Measurements from ENCODE around the gene TLK2. TPM values are rescaled to one million over a fixed set of nuclear protein-coding genes. Genes with fewer than 3 reads are reported as not detected.
"Not testable (repeated sequence)": the region's sequence is repeated elsewhere in the genome, so short reads cannot be mapped to it uniquely, and the experiment has no call there.

Gene TLK2
- total and polyA plus RNA-seq, 5 donors from 2014 or later = 6.9 to 89.5 (median 10.6) TPM

DNA sequence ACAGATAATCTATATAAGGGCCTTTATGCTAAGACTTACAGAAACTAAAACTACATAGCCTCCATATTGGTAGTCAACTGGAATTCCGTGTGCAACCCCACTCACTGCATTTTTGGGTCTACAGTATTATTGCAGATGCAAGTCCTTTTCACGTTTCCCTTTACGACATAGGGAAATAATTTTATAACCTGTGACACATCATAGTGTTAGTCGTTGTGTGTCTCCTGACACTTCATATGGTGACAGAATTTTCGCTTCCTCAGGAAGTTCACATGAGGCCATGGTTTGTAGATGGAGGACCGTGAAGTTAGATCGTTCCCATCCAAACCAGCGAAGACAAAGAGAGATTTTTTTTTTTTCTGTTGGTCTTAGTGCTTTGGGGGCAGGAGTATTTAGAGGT, 133.1 kb downstream of the TLK2 start:
- Histone ChIP-seq H3K36me3 (ENCODE audit: control insufficient read depth, insufficient read depth, low read length) (peaks cover 74% of the 10 kb centered on the region), H3K27ac (ENCODE audit: insufficient read depth, low read length, poor library complexity, severe bottlenecking) (no peak overlapping the region), H3K4me1 (ENCODE audit: control insufficient read depth, insufficient read depth, low read length, poor library complexity, severe bottlenecking) (no peaks in the 10 kb centered on the region), H3K4me3 (ENCODE audit: low read depth, low read length) (peak overlapping the region; percentile 20), H3K9me3 (ENCODE audit: control insufficient read depth in 2 of 2, low read length in 2 of 2) (no peaks in the 10 kb centered on the region), H3K27me3 (ENCODE audit: control insufficient read depth, insufficient read depth, low read length) (no peaks in the 10 kb centered on the region)
- peaks cover 5 to 18% (median 6%) of the 10 kb centered on the region in 4 donors for H3K4me1 Mint-ChIP-seq
- peak overlapping the region in 1 of 4 donors; percentile 24 for H3K4me3 Mint-ChIP-seq
- peak overlapping the region in 2 of 3 donors; percentile 2 to 32 for H3K27ac Mint-ChIP-seq
- ATAC-seq (ENCODE audit: low read depth in 2 of 2) (no peak), DNase-seq (no peak)
- H3K36me3 Mint-ChIP-seq = peaks cover 52% of the 10 kb centered on the region
- no peaks in the 10 kb centered on the region for H3K27me3 Mint-ChIP-seq
- H3K9me3 Mint-ChIP-seq = no peaks in the 10 kb centered on the region

DNA sequence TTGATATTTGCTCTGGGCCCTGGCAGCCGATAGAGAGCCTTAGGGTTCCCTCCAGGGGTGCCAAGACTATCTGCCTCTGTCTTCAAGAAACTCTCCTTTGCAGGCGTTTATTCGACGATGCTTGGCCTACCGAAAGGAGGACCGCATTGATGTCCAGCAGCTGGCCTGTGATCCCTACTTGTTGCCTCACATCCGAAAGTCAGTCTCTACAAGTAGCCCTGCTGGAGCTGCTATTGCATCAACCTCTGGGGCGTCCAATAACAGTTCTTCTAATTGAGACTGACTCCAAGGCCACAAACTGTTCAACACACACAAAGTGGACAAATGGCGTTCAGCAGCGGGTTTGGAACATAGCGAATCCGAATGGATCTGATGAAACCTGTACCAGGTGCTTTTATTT, 133.7 kb downstream of the TLK2 start:
- not testable (repeated sequence) for H3K4me3 Mint-ChIP-seq; ATAC-seq (ENCODE audit: low read depth in 2 of 2); H3K27me3 Mint-ChIP-seq; H3K9me3 ChIP-seq (ENCODE audit: control insufficient read depth in 2 of 2, low read length in 2 of 2); H3K4me3 ChIP-seq (ENCODE audit: low read depth, low read length); H3K9me3 Mint-ChIP-seq; H3K27ac ChIP-seq (ENCODE audit: insufficient read depth, low read length, poor library complexity, severe bottlenecking); H3K27me3 ChIP-seq (ENCODE audit: control insufficient read depth, insufficient read depth, low read length); DNase-seq; H3K4me1 ChIP-seq (ENCODE audit: control insufficient read depth, insufficient read depth, low read length, poor library complexity, severe bottlenecking)
- peaks cover 69% of the 10 kb centered on the region for H3K36me3 ChIP-seq (ENCODE audit: control insufficient read depth, insufficient read depth, low read length)
- peaks cover 49% of the 10 kb centered on the region for H3K36me3 Mint-ChIP-seq
- H3K27ac Mint-ChIP-seq = peak overlapping the region in 1 of 3 donors; percentile 2
- peaks cover 5 to 18% (median 6%) of the 10 kb centered on the region in 4 donors for H3K4me1 Mint-ChIP-seq

DNA sequence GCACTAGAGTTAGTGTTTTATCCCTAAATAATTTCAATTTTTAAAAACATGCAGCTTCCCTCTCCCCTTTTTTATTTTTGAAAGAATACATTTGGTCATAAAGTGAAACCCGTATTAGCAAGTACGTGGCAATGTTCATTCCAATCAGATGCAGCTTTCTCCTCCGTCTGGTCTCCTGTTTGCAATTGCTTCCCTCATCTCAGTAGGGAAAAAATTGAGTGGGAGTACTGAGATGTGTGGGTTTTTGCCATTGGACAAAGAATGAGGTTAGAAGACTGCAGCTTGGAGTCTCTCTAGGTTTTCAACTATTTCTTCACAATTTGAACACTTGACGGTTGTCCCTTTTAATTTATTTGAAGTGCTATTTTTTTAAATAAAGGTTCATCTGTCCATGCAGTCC, 134.5 kb downstream of the TLK2 start:
- H3K27me3 ChIP-seq (ENCODE audit: control insufficient read depth, insufficient read depth, low read length); H3K4me1 ChIP-seq (ENCODE audit: control insufficient read depth, insufficient read depth, low read length, poor library complexity, severe bottlenecking); H3K9me3 ChIP-seq (ENCODE audit: control insufficient read depth in 2 of 2, low read length in 2 of 2); H3K4me3 Mint-ChIP-seq; DNase-seq; ATAC-seq (ENCODE audit: low read depth in 2 of 2); H3K9me3 Mint-ChIP-seq; H3K27me3 Mint-ChIP-seq; H3K27ac Mint-ChIP-seq; H3K27ac ChIP-seq (ENCODE audit: insufficient read depth, low read length, poor library complexity, severe bottlenecking); H3K4me3 ChIP-seq (ENCODE audit: low read depth, low read length): not testable (repeated sequence)
- H3K36me3 ChIP-seq (ENCODE audit: control insufficient read depth, insufficient read depth, low read length) = peaks cover 61% of the 10 kb centered on the region
- H3K4me1 Mint-ChIP-seq = peaks cover 5 to 18% (median 6%) of the 10 kb centered on the region in 4 donors
- peaks cover 41% of the 10 kb centered on the region for H3K36me3 Mint-ChIP-seq

DNA sequence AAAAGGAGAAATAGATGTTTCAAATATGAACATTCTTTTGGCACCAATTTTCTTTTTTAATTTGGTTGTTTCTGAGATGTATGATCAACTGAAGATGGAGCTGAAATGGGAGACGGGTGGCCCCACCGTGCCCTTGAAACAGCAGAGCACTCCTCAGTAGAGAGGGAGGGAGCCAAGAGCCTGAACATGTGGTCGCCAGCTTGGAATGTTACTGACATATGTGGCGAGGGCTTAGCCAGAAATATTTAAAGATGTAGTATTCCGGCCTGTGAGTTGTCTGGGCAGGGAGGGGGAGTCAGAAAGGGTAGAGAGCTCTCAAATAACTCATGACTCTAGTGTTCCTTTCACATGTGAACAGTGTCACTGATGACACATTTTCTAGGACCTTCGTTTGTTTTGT, 135.5 kb downstream of the TLK2 start:
- Mint-ChIP-seq H3K4me1 (peaks cover 5 to 18% (median 6%) of the 10 kb centered on the region in 4 donors), H3K9me3 (no peaks in the 10 kb centered on the region), H3K27me3 (no peaks in the 10 kb centered on the region), H3K36me3 (peaks cover 36% of the 10 kb centered on the region), H3K4me3 (no peak overlapping the region), H3K27ac (no peak overlapping the region)
- Histone ChIP-seq H3K27ac (ENCODE audit: insufficient read depth, low read length, poor library complexity, severe bottlenecking) (no peak overlapping the region), H3K4me1 (ENCODE audit: control insufficient read depth, insufficient read depth, low read length, poor library complexity, severe bottlenecking) (no peaks in the 10 kb centered on the region), H3K9me3 (ENCODE audit: control insufficient read depth in 2 of 2, low read length in 2 of 2) (no peaks in the 10 kb centered on the region), H3K4me3 (ENCODE audit: low read depth, low read length) (no peak overlapping the region), H3K36me3 (ENCODE audit: control insufficient read depth, insufficient read depth, low read length) (peaks cover 50% of the 10 kb centered on the region), H3K27me3 (ENCODE audit: control insufficient read depth, insufficient read depth, low read length) (no peaks in the 10 kb centered on the region)
- ATAC-seq (ENCODE audit: low read depth in 2 of 2) = no peak
- DNase-seq = no peak

DNA sequence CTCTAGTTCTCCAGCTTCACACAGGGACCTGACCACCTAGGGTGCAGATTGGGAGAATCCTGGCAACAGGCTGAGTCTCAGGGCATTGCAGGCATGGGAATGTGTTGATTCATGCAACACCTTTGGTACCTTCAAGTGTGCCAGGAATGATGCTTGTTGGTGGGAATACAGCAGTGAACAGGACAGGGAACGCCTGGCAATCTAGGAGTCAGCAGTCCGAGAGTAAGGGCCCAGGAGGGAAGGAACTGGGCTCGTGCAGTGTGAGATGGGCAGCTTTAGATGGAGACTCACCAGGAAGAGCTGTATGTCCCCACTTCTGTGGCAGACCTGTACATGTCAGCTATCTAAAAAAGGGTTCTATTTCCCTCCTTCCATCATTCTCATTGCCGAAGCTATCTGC, 136.9 kb downstream of the TLK2 start:
- H3K27ac Mint-ChIP-seq = peak overlapping the region in 1 of 3 donors; percentile 61
- ATAC-seq (ENCODE audit: low read depth in 2 of 2) (no peak), DNase-seq (no peak)
- Histone ChIP-seq H3K27ac (ENCODE audit: insufficient read depth, low read length, poor library complexity, severe bottlenecking) (no peak overlapping the region), H3K36me3 (ENCODE audit: control insufficient read depth, insufficient read depth, low read length) (peaks cover 38% of the 10 kb centered on the region), H3K4me1 (ENCODE audit: control insufficient read depth, insufficient read depth, low read length, poor library complexity, severe bottlenecking) (no peaks in the 10 kb centered on the region), H3K9me3 (ENCODE audit: control insufficient read depth in 2 of 2, low read length in 2 of 2) (no peaks in the 10 kb centered on the region), H3K4me3 (ENCODE audit: low read depth, low read length) (no peak overlapping the region), H3K27me3 (ENCODE audit: control insufficient read depth, insufficient read depth, low read length) (no peaks in the 10 kb centered on the region)
- no peaks in the 10 kb centered on the region for H3K9me3 Mint-ChIP-seq
- no peaks in the 10 kb centered on the region for H3K27me3 Mint-ChIP-seq
- peaks cover under 1 to 14% (median 5%) of the 10 kb centered on the region in 4 donors for H3K4me1 Mint-ChIP-seq
- peak overlapping the region in 1 of 4 donors; percentile 13 for H3K4me3 Mint-ChIP-seq
- H3K36me3 Mint-ChIP-seq = peaks cover 25% of the 10 kb centered on the region

DNA sequence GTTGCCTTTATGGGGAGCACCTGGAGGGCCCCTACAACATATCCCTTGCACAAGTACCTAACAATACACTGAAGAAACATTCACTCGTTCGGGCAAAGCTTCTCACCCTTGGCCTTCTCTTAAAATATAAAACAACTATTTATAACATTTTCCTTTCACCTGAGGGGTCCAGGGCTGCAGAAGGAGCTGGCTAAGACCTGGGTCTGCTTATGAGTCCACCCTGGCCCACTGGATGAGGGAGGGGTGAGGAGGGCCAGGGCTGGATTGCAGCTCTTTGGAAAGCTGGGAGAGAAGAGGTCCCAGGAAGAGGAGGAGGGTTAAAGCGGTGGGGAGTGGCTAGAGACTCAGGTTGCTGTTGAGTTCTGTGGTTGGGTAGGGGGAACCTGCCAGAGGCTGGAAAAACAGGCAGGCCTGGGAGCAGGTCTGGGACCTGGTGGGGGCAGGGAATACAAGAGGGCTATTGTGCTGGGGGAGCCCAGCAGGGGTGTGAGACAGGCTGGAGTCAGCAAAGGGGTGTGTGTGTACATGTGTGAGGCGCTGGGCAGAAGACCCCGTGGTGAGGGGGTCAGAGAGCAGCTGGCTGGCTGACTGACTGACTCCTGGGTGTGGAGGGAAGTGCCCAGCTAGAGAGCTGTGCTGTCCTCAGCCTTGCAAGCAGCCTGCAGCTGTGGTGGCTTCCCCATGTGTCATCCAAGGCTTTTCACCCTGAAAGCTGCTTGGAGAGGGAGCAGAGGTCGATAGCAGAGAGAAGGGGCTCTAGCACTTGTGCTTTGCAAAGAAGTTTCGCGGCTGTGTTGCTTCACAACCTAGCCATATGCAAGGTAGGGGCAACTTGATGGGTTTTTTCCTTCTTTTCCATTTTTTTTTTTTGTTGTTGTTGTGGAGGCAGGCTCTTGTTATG, 138.6 kb downstream of the TLK2 start:
- Mint-ChIP-seq H3K9me3 (no peaks in the 10 kb centered on the region), H3K36me3 (peaks cover 12% of the 10 kb centered on the region), H3K27me3 (no peaks in the 10 kb centered on the region), H3K4me1 (peaks cover 0 to 5% (median 0%) of the 10 kb centered on the region in 4 donors), H3K27ac (no peak overlapping the region), H3K4me3 (no peak overlapping the region)
- Histone ChIP-seq H3K27ac (ENCODE audit: insufficient read depth, low read length, poor library complexity, severe bottlenecking) (no peak overlapping the region), H3K4me3 (ENCODE audit: low read depth, low read length) (no peak overlapping the region), H3K27me3 (ENCODE audit: control insufficient read depth, insufficient read depth, low read length) (no peaks in the 10 kb centered on the region), H3K4me1 (ENCODE audit: control insufficient read depth, insufficient read depth, low read length, poor library complexity, severe bottlenecking) (no peaks in the 10 kb centered on the region), H3K36me3 (ENCODE audit: control insufficient read depth, insufficient read depth, low read length) (peaks cover 24% of the 10 kb centered on the region), H3K9me3 (ENCODE audit: control insufficient read depth in 2 of 2, low read length in 2 of 2) (no peaks in the 10 kb centered on the region)
- no peak for DNase-seq
- no peak for ATAC-seq (ENCODE audit: low read depth in 2 of 2)

DNA sequence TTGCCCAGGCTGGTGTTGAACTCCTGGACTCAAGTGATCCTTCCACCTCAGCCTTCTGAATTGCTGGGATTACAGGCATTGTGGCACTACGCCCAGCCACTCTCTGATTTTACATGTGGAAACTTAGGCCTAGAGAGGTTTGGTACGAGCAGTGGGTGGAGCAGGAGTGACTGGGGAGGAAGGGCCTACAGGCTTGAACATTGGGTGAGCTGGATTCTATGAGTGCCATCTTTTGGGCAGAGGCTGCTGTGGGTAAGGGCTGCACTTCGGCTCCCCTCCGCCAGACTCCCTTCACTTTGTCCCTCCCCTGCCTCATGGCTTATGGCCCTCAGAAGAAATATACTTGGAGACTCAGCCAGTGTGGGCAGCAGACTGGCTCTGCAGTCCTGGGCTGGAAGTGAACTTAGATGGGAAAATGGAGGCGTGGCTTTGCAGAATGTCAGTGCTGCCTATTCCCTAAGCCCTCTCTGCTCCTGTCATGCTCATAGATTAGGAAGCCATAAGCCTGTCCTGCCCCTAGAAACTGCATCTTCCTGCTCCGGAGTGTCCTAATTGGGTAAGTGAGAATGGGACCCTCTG, 139.4 kb downstream of the TLK2 start:
- Mint-ChIP-seq H3K27me3 (no peaks in the 10 kb centered on the region), H3K4me3 (no peak overlapping the region), H3K4me1 (peaks cover 0 to 5% (median 0%) of the 10 kb centered on the region in 4 donors), H3K27ac (peak overlapping the region in 2 of 3 donors; percentile 5 to 49), H3K9me3 (no peaks in the 10 kb centered on the region), H3K36me3 (peaks cover 14% of the 10 kb centered on the region)
- H3K27me3 ChIP-seq (ENCODE audit: control insufficient read depth, insufficient read depth, low read length) = no peaks in the 10 kb centered on the region
- H3K4me1 ChIP-seq (ENCODE audit: control insufficient read depth, insufficient read depth, low read length, poor library complexity, severe bottlenecking) = no peaks in the 10 kb centered on the region
- no peaks in the 10 kb centered on the region for H3K9me3 ChIP-seq (ENCODE audit: control insufficient read depth in 2 of 2, low read length in 2 of 2)
- no peak overlapping the region for H3K4me3 ChIP-seq (ENCODE audit: low read depth, low read length)
- peaks cover 20% of the 10 kb centered on the region for H3K36me3 ChIP-seq (ENCODE audit: control insufficient read depth, insufficient read depth, low read length)
- no peak for DNase-seq
- no peak for ATAC-seq (ENCODE audit: low read depth in 2 of 2)
- no peak overlapping the region for H3K27ac ChIP-seq (ENCODE audit: insufficient read depth, low read length, poor library complexity, severe bottlenecking)

All from CD4-positive, CD25-positive, alpha-beta regulatory T cell (primary cell).